Endothelial cell of hepatic sinusoid (primary cell): ENCODE results near the gene DNAL1.
"Not testable (repeated sequence)": the region's sequence is repeated elsewhere in the genome, so short reads cannot be mapped to it uniquely, and the experiment has no call there.

Source experiments
- in situ Hi-C: cut with HindIII; loops from 2 replicates; pipeline ENCODE4 v1.10.0; 2017; ENCODE audit warnings: low sequenced_read_pairs

The DNAL1 gene

GRCh38 chr14:73696466-73697400 lies 51.9 kb downstream of the DNAL1 start:
- in situ Hi-C loops: no loop called here

DNA sequence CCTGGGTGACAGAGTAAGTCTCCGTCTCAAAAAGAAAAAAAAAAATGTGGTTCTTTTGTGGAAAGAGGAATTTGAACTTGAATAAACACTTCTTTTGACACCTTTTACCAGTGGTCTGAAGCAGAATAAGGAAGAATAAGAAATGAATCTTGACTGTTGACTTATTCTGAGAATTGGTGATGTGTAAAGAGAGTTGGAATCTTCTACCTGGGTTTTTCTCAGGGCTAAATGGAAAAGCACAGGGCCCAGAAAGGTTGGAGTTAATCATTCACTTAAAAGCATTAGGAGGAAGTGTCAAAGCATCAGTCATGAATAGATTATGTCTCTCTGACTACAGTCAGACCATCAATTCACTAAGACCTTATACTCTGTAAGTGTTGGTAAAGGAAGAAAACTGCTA lies 55.5 kb downstream of the DNAL1 start:
- in situ Hi-C loops: no loop called here

GRCh38 chr14:73708076-73708475 lies 63.3 kb downstream of the DNAL1 start:
- in situ Hi-C loops: not testable (repeated sequence)

DNA sequence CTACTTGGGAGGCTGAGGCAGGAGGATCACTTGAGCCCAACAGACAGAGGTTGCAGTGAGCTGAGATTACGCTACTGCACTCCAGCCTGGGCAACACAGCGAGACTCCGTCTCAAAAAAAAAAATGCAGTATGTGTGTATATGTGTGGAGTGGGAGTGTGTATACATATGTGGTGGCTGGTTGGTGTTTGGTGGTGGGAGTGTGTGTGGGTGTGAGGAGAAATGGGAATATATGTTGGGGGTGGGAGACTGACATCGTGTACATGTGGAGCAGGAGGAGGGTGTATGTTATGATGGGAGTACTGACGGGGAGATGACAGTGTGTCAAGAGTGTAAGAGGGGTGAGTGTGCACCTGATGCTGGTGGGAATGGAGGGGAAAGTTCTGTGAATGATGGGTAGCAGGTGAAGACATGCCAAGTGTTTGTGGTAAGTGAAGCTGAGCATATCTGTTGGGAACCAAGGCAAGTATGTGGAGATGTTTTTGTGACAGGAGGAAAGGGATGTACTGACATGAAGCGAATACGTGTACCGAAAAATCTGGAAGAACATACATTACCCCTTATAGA lies 65.2 kb downstream of the DNAL1 start:
- in situ Hi-C loops: no loop called here

DNA sequence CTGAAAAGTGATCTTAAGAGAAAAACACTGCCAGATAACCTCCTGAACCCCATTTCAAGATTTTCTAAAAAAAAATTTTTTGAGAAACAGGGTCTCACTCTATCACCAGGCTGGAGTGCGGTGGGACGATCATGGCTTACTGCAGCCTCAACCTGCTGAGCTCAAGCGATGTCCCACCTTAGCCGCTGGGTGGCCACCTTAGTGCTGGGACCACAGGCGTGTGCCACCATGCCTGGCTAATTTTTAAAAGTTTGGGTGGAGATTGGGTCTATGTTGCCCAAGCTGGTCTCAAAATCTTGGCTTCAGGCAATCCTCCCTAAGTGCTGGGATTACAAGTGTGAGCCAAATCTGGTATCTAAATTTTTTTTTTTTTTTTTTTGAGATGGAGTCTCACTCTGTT lies 66.0 kb downstream of the DNAL1 start:
- in situ Hi-C loops: no loop called here

- in situ Hi-C loops: no loop called here
These were observed 67.3 kb downstream of the DNAL1 start for GRCh38 chr14:73712071-73712506.

DNA sequence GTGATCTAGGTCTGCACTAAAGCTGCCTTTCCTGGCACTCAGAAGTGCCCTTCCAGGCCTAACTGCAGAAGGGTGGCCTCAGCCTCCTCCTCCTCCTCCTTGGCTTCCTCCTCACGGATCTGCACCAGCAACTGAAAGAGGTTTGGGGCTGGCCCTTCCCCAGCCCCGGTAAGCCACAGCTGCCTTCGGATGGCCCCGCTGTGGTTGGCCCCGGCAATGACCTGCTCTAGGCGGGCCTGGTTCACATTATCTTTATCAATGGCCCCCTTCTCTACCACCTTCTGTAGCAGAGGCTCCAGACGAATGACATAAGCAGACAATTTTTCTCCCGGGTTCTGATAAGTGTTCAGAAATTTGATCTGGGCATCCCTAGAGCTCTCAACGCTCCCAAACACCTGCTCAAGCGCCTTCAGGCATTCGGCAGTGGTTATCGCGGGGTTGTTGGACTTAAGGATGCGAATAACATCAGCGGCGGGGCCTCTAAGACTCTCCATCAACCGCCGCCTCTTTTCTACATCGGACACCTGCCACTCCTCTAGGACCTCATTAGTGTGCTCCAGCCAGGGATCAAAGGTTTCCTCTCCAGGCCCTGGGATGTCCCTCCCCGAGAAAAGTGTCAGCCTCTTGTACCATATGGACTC lies 67.9 kb downstream of the DNAL1 start:
- in situ Hi-C loops: no loop called here

GRCh38 chr14:73713206-73713802 lies 68.5 kb downstream of the DNAL1 start:
- in situ Hi-C loops: no loop called here

DNA sequence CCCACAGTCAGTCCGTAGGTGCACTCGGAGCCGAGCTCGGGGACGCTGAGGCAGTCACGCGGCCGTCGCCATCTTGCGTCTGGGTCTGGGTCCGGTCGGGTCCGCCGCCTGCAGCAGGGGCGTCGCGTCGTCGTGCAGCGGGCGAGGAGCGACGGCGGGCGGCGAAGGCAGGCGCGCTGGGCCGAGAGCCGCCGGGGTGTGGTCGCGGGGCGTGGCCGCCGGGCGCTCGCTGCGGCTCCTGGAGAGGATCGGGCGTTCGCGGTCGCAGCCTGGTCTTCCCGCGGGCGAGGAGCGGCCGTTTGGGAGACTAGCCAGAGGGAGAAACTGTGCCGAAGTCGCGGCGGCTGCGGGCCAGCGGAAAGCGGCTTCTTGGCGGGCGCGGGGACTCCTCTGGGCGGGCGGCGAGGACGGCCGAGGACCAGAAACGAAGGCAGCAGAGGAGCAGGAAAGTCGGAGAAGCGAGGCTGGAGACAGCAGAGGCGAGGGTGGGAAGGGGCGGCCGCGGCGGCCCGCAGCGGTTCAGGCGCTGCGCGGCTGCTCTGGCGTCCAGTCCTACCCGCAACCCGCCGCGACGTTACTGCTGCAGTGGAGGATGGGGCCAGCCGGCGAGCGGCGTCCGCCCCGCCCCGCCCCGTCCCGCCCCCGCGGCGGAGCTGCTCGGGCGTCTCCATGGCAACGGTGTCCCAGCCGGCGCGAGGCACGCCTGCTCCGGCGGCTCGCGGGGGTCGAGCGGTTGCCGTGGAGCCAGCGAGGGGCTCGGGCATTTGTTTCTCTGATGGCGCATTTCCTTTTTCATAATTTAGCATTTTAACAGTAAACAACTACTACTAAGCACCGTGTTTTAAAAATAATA lies 69.2 kb downstream of the DNAL1 start, which contains the start of gene PNMA1:
PNMA1 (minus strand) TSS at position 582 of the 853 bp plus-strand sequence. CDS start 745 bp downstream, outside the sequence.
- in situ Hi-C loops: no loop called here

DNA sequence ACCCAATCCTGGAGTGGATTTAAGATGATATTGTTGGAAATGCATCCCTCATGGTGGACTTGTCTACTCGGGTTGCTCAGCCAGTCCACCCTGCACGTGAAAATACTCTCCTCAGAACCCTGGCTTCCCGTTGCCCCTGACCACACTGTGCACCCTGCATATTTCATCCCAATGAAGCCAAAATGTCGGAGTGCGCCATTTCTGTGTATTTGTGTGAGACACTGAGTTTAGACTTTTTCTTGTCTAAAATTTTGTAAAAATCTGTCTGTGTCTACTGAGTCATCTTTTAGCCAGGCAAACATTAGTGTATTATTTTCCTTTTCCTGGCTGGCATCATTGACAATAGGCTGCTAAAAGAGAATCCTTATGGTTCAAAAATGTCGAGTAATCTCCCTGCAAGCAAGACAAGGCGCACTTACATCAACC lies 69.9 kb downstream of the DNAL1 start:
- in situ Hi-C loops: no loop called here

DNA sequence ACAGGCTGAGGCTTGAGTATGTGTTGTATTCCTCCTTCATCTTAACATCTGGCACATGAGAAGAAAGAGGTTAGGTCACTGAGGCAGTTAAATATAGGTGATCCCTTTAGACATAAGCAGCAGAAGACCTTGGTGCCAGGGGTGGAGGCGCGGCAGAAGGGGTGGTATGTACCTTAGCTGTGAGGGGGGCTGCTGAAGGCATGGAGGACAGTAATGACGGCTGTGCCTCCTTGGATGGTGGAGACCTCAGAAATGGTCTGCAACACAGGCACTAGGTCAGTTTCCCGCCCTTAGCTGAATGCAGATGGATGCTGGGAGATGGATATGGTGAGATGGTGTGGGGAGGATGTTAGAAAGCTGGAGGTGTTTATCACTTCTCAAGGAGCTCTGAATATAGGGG lies 70.9 kb downstream of the DNAL1 start:
- in situ Hi-C loops: no loop called here

- in situ Hi-C loops: no loop called here
These were observed 72.5 kb downstream of the DNAL1 start for GRCh38 chr14:73717266-73717665.

- in situ Hi-C loops: no loop called here
These were observed 73.1 kb downstream of the DNAL1 start for GRCh38 chr14:73717711-73718417.

DNA sequence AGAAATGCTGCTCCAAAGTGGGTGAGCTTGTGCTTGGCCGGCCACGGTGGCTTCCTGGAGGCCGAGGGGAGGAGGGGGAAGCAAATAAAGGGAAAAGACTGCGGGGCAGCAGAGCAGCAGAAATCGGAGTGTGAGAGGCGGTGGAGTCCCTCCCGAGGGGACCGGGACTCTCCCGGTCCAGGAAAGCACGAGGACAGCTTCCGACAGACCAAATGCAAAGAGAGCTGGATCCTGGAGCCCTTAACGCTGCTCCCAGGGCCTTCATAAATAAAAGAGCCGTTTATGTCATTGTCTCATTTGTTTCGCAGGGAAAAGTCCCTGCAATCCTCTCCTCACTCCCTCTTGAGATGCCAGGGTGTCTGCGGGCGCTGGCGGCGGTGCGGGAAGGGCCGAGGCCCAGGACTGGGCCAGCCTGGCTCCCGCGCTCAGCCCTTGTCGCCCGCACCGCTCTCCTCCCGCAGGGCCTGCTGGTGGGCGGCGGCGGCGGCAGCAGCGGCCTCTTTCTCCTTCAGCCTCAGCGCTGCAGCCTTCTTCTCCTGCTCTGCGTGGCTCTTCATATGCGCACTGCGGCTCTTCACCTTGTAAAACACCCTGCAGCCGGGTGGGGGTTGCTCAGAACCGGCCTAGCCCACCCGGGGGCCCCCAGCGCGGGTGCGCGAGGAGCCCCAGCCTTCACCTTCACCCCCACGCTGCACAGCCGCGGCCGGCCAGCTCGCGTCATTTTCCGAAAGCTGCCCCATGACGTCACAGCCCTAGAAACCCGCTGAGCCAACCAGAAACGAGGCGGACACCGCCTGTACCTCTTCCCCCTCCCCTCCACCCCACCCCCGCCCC lies 73.8 kb downstream of the DNAL1 start:
- in situ Hi-C loops: no loop called here

GRCh38 chr14:73719361-73719760 lies 74.6 kb downstream of the DNAL1 start:
- in situ Hi-C loops: no loop called here

DNA sequence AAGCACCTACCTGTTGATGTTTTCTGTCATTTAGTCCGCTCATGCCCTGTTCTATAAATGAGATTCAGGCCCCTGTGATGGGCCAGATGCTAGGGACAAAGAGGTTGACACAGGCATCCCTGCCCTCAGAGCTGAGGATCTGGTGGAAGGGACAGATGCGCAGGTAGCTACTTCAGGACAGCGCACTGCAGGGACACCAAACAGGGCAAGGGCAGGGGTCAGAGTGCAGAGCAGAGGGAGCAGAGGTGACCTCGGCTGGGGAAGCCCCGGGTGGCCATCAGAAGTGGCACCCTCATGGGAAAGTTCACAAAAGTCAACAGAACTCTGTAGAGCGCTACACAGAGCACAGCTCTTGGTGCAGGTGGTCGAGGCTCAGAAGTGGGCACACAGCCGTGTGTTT lies 75.0 kb downstream of the DNAL1 start:
- in situ Hi-C loops: no loop called here

DNA sequence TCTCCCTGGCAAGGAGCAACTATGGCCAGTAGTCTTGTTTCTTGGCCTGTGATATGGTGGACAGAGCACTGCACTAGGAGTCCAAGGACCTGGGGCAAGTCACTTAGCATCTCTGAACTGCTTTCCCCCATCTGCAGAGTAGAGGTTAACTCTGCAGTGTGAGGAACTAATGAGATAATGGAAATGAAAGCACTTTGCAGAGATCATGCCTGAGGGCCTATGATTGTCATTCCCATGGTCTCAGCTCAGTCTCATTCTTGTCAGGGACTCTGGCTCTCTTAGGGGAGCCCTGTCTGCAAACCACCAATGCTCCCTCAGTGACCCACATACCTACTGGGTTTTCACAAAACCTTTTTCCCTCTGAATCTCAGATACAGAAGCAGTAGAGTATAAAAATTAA lies 75.8 kb downstream of the DNAL1 start:
- in situ Hi-C loops: no loop called here

DNA sequence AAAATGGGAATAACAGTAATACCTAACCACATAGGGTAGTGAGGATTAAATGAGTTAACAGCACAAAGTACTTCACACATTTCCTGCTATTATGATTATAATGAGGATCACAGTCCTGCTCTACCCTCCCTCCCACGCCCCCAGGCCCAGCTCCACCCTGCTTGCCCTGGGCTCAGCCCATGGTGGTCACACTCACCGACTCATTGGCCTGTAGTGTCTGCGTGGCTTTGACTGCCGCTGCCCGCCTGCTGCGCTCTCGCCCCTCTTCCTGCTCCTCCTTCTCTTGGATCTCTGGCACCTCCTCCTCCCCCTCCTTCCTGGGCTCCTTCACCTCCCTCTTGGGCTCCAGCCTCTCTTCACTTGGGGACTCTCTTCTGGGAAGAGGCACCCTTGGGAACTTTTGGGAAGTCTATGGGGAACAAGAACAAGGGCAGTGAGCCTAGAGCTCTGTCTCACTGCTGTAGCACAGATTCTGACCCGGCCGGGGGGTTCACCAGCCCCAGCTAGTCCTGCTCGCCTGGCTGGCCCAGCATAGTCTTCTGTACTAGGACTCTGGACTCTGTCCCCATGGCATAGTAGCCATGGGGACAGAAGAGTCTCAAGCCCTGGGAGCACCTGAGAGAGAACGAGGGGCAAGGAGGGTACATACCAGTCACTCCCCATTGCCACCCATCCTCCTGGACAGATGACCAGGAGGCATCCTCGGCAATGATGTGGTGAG lies 76.5 kb downstream of the DNAL1 start:
- in situ Hi-C loops: no loop called here
